HAP-1 (cell line): ENCODE results near the gene CDC16.
"Not testable (repeated sequence)": the region's sequence is repeated elsewhere in the genome, so short reads cannot be mapped to it uniquely, and the experiment has no call there.

Source experiments
- DNase-seq, 2 experiments: peaks; one replicate each; pipeline ENCODE4 v3.0.0-alpha.2; 2016 to 2020; ENCODE audit warnings: low spot score in 2 of 2
- H3K27me3 ChIP-seq: fragments of 250-450 bp; sonication (Bioruptor Pico); 2 replicates; pipeline ENCODE4 v1.5.1; 2020; ENCODE audit warnings: low read depth, mild to moderate bottlenecking, moderate library complexity
- H3K36me3 ChIP-seq: fragments of 250-450 bp; sonication (Bioruptor Pico); replicated peaks from 2 replicates; pipeline ENCODE4 v1.5.1; 2020; ENCODE audit warnings: mild to moderate bottlenecking
- H3K4me1 ChIP-seq: fragments of 250-450 bp; sonication (Bioruptor Pico); 2 replicates; pipeline ENCODE4 v1.5.1; 2020; ENCODE audit warnings: mild to moderate bottlenecking
- H3K4me3 ChIP-seq: fragments of 250-450 bp; sonication (Bioruptor Pico); 2 replicates; pipeline ENCODE4 v1.5.1; 2020; ENCODE audit warnings: mild to moderate bottlenecking, moderate library complexity
- H3K9me3 ChIP-seq: fragments of 250-450 bp; sonication (Bioruptor Pico); 2 replicates; pipeline ENCODE4 v1.5.1; 2020; ENCODE audit warnings: mild to moderate bottlenecking, moderate library complexity
- in situ Hi-C: fragments of 300-500 bp; cut with MboI; formaldehyde crosslinking; loops from 3 replicates; pipeline ENCODE4 v1.14.3; 2020; ENCODE audit warnings: low sequenced_read_pairs, inconsistent platforms, mixed read lengths

The CDC16 gene

GRCh38 chr13:114260814-114261213 lies 26.1 kb downstream of the CDC16 start:
- no peak for DNase-seq
- Histone ChIP-seq H3K4me1 (peaks cover 16% of the 10 kb centered on the region), H3K27me3 (no peaks in the 10 kb centered on the region), H3K9me3 (no peaks in the 10 kb centered on the region), H3K36me3 (peaks cover 88% of the 10 kb centered on the region), H3K4me3 (no peak overlapping the region)
- in situ Hi-C loops, result no loop called here

GRCh38 chr13:114261328-114261965 lies 26.8 kb downstream of the CDC16 start:
- no peak for DNase-seq
- Histone ChIP-seq H3K36me3 (peaks cover 88% of the 10 kb centered on the region), H3K4me3 (no peak overlapping the region), H3K27me3 (no peaks in the 10 kb centered on the region), H3K9me3 (no peaks in the 10 kb centered on the region), H3K4me1 (peaks cover 16% of the 10 kb centered on the region)
- in situ Hi-C loops, result no loop called here

- in situ Hi-C loops, result no loop called here
- no peak overlapping the region for H3K4me3 ChIP-seq
- no peak for DNase-seq
Measured at GRCh38 chr13:114263578-114263977, 28.9 kb downstream of the CDC16 start.

GRCh38 chr13:114264313-114264712 lies 29.6 kb downstream of the CDC16 start:
- in situ Hi-C loops, H3K27me3 ChIP-seq, H3K4me3 ChIP-seq, DNase-seq, H3K9me3 ChIP-seq, H3K4me1 ChIP-seq: not testable (repeated sequence)
- H3K36me3 ChIP-seq, result peaks cover 87% of the 10 kb centered on the region

More at GRCh38 chr13:114263578-114263977, 28.9 kb downstream of the CDC16 start:
- H3K9me3 ChIP-seq, result no peaks in the 10 kb centered on the region
- H3K27me3 ChIP-seq, result no peaks in the 10 kb centered on the region
- peaks cover 85% of the 10 kb centered on the region for H3K36me3 ChIP-seq
- peaks cover 10% of the 10 kb centered on the region for H3K4me1 ChIP-seq

- Histone ChIP-seq H3K4me1 (peaks cover 10% of the 10 kb centered on the region), H3K4me3 (no peak overlapping the region), H3K9me3 (no peaks in the 10 kb centered on the region), H3K36me3 (peaks cover 83% of the 10 kb centered on the region), H3K27me3 (no peaks in the 10 kb centered on the region)
- peak in 1 of 2 experiments; percentile 32 for DNase-seq
- in situ Hi-C loops, result no loop called here
Measured at GRCh38 chr13:114264886-114265611, 30.4 kb downstream of the CDC16 start.

- Histone ChIP-seq H3K36me3 (peaks cover 71% of the 10 kb centered on the region), H3K4me1 (peaks cover 10% of the 10 kb centered on the region), H3K27me3 (no peaks in the 10 kb centered on the region), H3K4me3 (no peak overlapping the region), H3K9me3 (no peaks in the 10 kb centered on the region)
- in situ Hi-C loops, result no loop called here
- no peak for DNase-seq
Measured at GRCh38 chr13:114266241-114266640, 31.5 kb downstream of the CDC16 start.

- H3K9me3 ChIP-seq, result no peaks in the 10 kb centered on the region
- peaks cover 62% of the 10 kb centered on the region for H3K36me3 ChIP-seq
- no peaks in the 10 kb centered on the region for H3K27me3 ChIP-seq
- in situ Hi-C loops, result no loop called here
- peaks cover 10% of the 10 kb centered on the region for H3K4me1 ChIP-seq
- no peak overlapping the region for H3K4me3 ChIP-seq
- DNase-seq, result no peak
Measured at GRCh38 chr13:114268344-114269280, 33.9 kb downstream of the CDC16 start.

- H3K36me3 ChIP-seq, result peaks cover 60% of the 10 kb centered on the region
- H3K4me1 ChIP-seq, result peaks cover 10% of the 10 kb centered on the region
- DNase-seq, result no peak
- H3K4me3 ChIP-seq, result no peak overlapping the region
- H3K9me3 ChIP-seq, result no peaks in the 10 kb centered on the region
- no peaks in the 10 kb centered on the region for H3K27me3 ChIP-seq
- in situ Hi-C loops, result no loop called here
Measured at GRCh38 chr13:114269281-114269770, 34.6 kb downstream of the CDC16 start.

- Histone ChIP-seq H3K9me3 (no peaks in the 10 kb centered on the region), H3K4me1 (no peaks in the 10 kb centered on the region), H3K4me3 (no peak overlapping the region), H3K36me3 (peaks cover 55% of the 10 kb centered on the region), H3K27me3 (no peaks in the 10 kb centered on the region)
- in situ Hi-C loops, result no loop called here
- no peak for DNase-seq
Measured at GRCh38 chr13:114272977-114273376, 38.3 kb downstream of the CDC16 start.

- peaks cover 3% of the 10 kb centered on the region for H3K4me1 ChIP-seq
- peaks cover 42% of the 10 kb centered on the region for H3K36me3 ChIP-seq
- H3K9me3 ChIP-seq, result no peaks in the 10 kb centered on the region
- no peaks in the 10 kb centered on the region for H3K27me3 ChIP-seq
- DNase-seq, result no peak
- in situ Hi-C loops, result no loop called here
- H3K4me3 ChIP-seq, result no peak overlapping the region
Measured at GRCh38 chr13:114275304-114275703, 40.6 kb downstream of the CDC16 start.

GRCh38 chr13:114279146-114279545 lies 44.4 kb downstream of the CDC16 start:
- H3K36me3 ChIP-seq, result peaks cover 33% of the 10 kb centered on the region
- no peaks in the 10 kb centered on the region for H3K9me3 ChIP-seq
- H3K4me3 ChIP-seq, result no peak overlapping the region
- H3K27me3 ChIP-seq, result no peaks in the 10 kb centered on the region
- in situ Hi-C loops, result no loop called here
- H3K4me1 ChIP-seq, result peaks cover 15% of the 10 kb centered on the region
- DNase-seq, result no peak

- H3K36me3 ChIP-seq, result peaks cover 30% of the 10 kb centered on the region
- no peak for DNase-seq
Measured at GRCh38 chr13:114279758-114280355, 45.2 kb downstream of the CDC16 start.

GRCh38 chr13:114281351-114282040 lies 46.8 kb downstream of the CDC16 start, which contains the start of gene UPF3A:
UPF3A (plus strand) TSS chr13:114281601; CDS start chr13:114281640, 39 bp downstream.
- Histone ChIP-seq H3K36me3 (peaks cover 35% of the 10 kb centered on the region), H3K4me3 (peak within 1 kb of the TSS; percentile 69), H3K4me1 (peaks cover 15% of the 10 kb centered on the region), H3K9me3 (no peaks in the 10 kb centered on the region), H3K27me3 (no peaks in the 10 kb centered on the region)
- peak; percentile 76 to 91 for DNase-seq
- in situ Hi-C loops, result no loop called here

More at GRCh38 chr13:114279758-114280355, 45.2 kb downstream of the CDC16 start:
- peaks cover 15% of the 10 kb centered on the region for H3K4me1 ChIP-seq
- in situ Hi-C loops, result no loop called here
- no peaks in the 10 kb centered on the region for H3K27me3 ChIP-seq
- no peaks in the 10 kb centered on the region for H3K9me3 ChIP-seq
- H3K4me3 ChIP-seq, result no peak overlapping the region
